Neural progenitor cell (in vitro differentiated cells): ENCODE data around the gene UNC5B. TPM values are rescaled to one million over a fixed set of nuclear protein-coding genes. Genes with fewer than 3 reads are reported as not detected.

Source experiments
- DNase-seq: peaks from one replicate; pipeline ENCODE4 v3.0.0-alpha.2; 2016; ENCODE audit warnings: low spot score
- H2AFZ ChIP-seq: fragments of 200-600 bp; sonication (generic); replicated peaks from 2 replicates; pipeline ENCODE4 v1.6.1; 2016; ENCODE audit warnings: antibody characterized with exemption
- H3F3A ChIP-seq: fragments of 200-600 bp; sonication (generic); 2 replicates; pipeline ENCODE4 v1.6.1; 2016; ENCODE audit warnings: antibody characterized with exemption, low read depth
- H3K27ac ChIP-seq: fragments of 200-600 bp; sonication (generic); 2 replicates; pipeline ENCODE4 v1.5.1; 2016; ENCODE audit warnings: mild to moderate bottlenecking
- H3K27me3 ChIP-seq: fragments of 200-600 bp; sonication (generic); 2 replicates; pipeline ENCODE4 v1.6.1; 2016; ENCODE audit warnings: mild to moderate bottlenecking, moderate library complexity
- H3K36me3 ChIP-seq: fragments of 200-600 bp; sonication (generic); 2 replicates; pipeline ENCODE4 v1.5.1; 2016
- H3K4me1 ChIP-seq: fragments of 200-600 bp; sonication (generic); 2 replicates; pipeline ENCODE4 v1.6.1; 2016; ENCODE audit warnings: mixed run types
- H3K4me2 ChIP-seq: fragments of 200-600 bp; sonication (generic); 2 replicates; pipeline ENCODE4 v1.6.1; 2016
- H3K4me3 ChIP-seq: fragments of 200-600 bp; sonication (generic); 2 replicates; pipeline ENCODE4 v1.5.1; 2016
- H3K79me2 ChIP-seq: fragments of 200-600 bp; sonication (generic); 2 replicates; pipeline ENCODE4 v1.6.1; 2016; ENCODE audit warnings: low read depth
- H3K9ac ChIP-seq: fragments of 200-600 bp; sonication (generic); 2 replicates; pipeline ENCODE4 v1.6.1; 2016
- H3K9me3 ChIP-seq: fragments of 200-600 bp; sonication (generic); 2 replicates; pipeline ENCODE4 v1.5.1; 2016; ENCODE audit warnings: low read depth
- H4K20me1 ChIP-seq: fragments of 200-600 bp; sonication (generic); 2 replicates; pipeline ENCODE4 v1.6.1; 2016; ENCODE audit warnings: low read depth
- H3K27ac Mint-ChIP-seq: 3 replicates; pipeline ENCODE4 v1.8.0; 2021; ENCODE audit warnings: mixed read lengths
- H3K27me3 Mint-ChIP-seq: 2 replicates; pipeline ENCODE4 v1.8.0; 2022; ENCODE audit warnings: low read depth, mild to moderate bottlenecking, inconsistent platforms, moderate library complexity, mixed read lengths; ENCODE audit not compliant: insufficient read depth
- H3K36me3 Mint-ChIP-seq: 3 replicates; pipeline ENCODE4 v1.8.0; 2021; ENCODE audit warnings: mixed read lengths
- H3K4me1 Mint-ChIP-seq: 3 replicates; pipeline ENCODE4 v1.8.0; 2021; ENCODE audit warnings: mixed read lengths
- H3K4me3 Mint-ChIP-seq: 3 replicates; pipeline ENCODE4 v1.8.0; 2021; ENCODE audit warnings: mild to moderate bottlenecking, moderate library complexity, mixed read lengths
- H3K9me3 Mint-ChIP-seq: 3 replicates; pipeline ENCODE4 v1.8.0; 2020; ENCODE audit warnings: mixed read lengths
- CTCF ChIP-seq: fragments of 200-600 bp; sonication (generic); IDR thresholded peaks from 2 replicates; pipeline ENCODE4 v1.5.1; 2017; ENCODE audit warnings: antibody characterized with exemption, mild to moderate bottlenecking
- EZH2 ChIP-seq: fragments of 200-600 bp; sonication (generic); IDR thresholded peaks from 2 replicates; pipeline ENCODE4 v1.6.1; 2017; ENCODE audit warnings: antibody characterized with exemption, mild to moderate bottlenecking, moderate library complexity
- EZH2phosphoT487 ChIP-seq: fragments of 200-600 bp; sonication (generic); IDR thresholded peaks from 2 replicates; pipeline ENCODE4 v1.6.1; 2017; ENCODE audit warnings: antibody characterized with exemption
- total RNA-seq: library from RNA; depleted of rRNA; stranded (reverse); fragments of >200 nt; gene quantifications from 2 replicates; pipeline ENCODE4 v1.2.3, GENCODE V29; 2015; ENCODE audit warnings: low replicate concordance

Gene UNC5B
- total RNA-seq, 1 donor from 2014 or later, result 3.3 TPM

- H3K27ac ChIP-seq, result peak overlapping the region; percentile 83
- peak; percentile 69 for DNase-seq
- peaks cover 41% of the 10 kb centered on the region for H3K4me1 Mint-ChIP-seq
Measured at GRCh38 chr10:71253981-71254818, 41.8 kb downstream of the UNC5B start.

GRCh38 chr10:71254834-71255549 is 42.6 kb downstream of the UNC5B start:
- DNase-seq, result no peak
- Histone ChIP-seq H4K20me1 (no peaks in the 10 kb centered on the region), H3K4me1 (peaks cover 54% of the 10 kb centered on the region), H3K79me2 (no peaks in the 10 kb centered on the region), H3K27me3 (no peaks in the 10 kb centered on the region), H3F3A (peaks cover 26% of the 10 kb centered on the region), H3K9ac (no peak overlapping the region), H3K36me3 (no peaks in the 10 kb centered on the region), H3K27ac (peak overlapping the region; percentile 67), H3K4me3 (no peak overlapping the region), H3K9me3 (no peaks in the 10 kb centered on the region), H3K4me2 (peak overlapping the region; percentile 53), H2AFZ (no peak overlapping the region)
- H3K4me3 Mint-ChIP-seq, result no peak overlapping the region
- TF ChIP-seq EZH2phosphoT487 (no peak), EZH2 (no peak), CTCF (no peak)
- H3K36me3 Mint-ChIP-seq, result no peaks in the 10 kb centered on the region
- peaks cover 2% of the 10 kb centered on the region for H3K27me3 Mint-ChIP-seq
- H3K4me1 Mint-ChIP-seq, result peaks cover 46% of the 10 kb centered on the region
- H3K9me3 Mint-ChIP-seq, result no peaks in the 10 kb centered on the region
- H3K27ac Mint-ChIP-seq, result peak overlapping the region; percentile 50

More at GRCh38 chr10:71253981-71254818, 41.8 kb downstream of the UNC5B start:
- Histone ChIP-seq H3F3A (peaks cover 22% of the 10 kb centered on the region), H3K79me2 (no peaks in the 10 kb centered on the region), H3K4me1 (peaks cover 49% of the 10 kb centered on the region), H3K9ac (no peak overlapping the region), H3K9me3 (no peaks in the 10 kb centered on the region), H3K36me3 (no peaks in the 10 kb centered on the region), H2AFZ (no peak overlapping the region), H3K4me3 (no peak overlapping the region), H3K27me3 (no peaks in the 10 kb centered on the region), H4K20me1 (no peaks in the 10 kb centered on the region), H3K4me2 (peak overlapping the region; percentile 53)
- H3K27me3 Mint-ChIP-seq, result no peaks in the 10 kb centered on the region
- no peaks in the 10 kb centered on the region for H3K36me3 Mint-ChIP-seq
- H3K4me3 Mint-ChIP-seq, result no peak overlapping the region
- no peak for TF ChIP-seq CTCF
- TF ChIP-seq EZH2phosphoT487, result no peak
- TF ChIP-seq EZH2, result no peak
- peak overlapping the region; percentile 76 for H3K27ac Mint-ChIP-seq
- H3K9me3 Mint-ChIP-seq, result no peaks in the 10 kb centered on the region

DNA sequence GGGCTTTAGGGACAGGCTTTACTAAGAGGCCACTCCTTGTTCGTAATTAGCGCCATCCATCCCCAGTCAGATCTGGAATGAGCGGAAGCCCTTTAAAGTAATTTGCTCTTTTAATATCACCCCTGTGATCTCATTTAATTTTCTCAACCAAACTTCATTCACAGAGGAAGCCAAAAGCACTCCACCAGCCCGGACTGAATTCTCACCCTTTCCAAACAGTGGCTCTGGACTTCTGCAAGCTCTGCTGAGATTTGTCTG is 43.1 kb downstream of the UNC5B start:
- H3K4me2 ChIP-seq, result peak overlapping the region; percentile 11
- H3K36me3 ChIP-seq, result no peaks in the 10 kb centered on the region
- no peak overlapping the region for H3K4me3 ChIP-seq
- no peaks in the 10 kb centered on the region for H4K20me1 ChIP-seq
- peaks cover 46% of the 10 kb centered on the region for H3K4me1 Mint-ChIP-seq
- no peak for DNase-seq
- H3K27me3 ChIP-seq, result no peaks in the 10 kb centered on the region
- peak overlapping the region; percentile 67 for H3K27ac ChIP-seq
- H3K27ac Mint-ChIP-seq, result peak overlapping the region; percentile 50
- H3K9me3 ChIP-seq, result no peaks in the 10 kb centered on the region
- H3K4me1 ChIP-seq, result peaks cover 59% of the 10 kb centered on the region
- peaks cover 2% of the 10 kb centered on the region for H3K27me3 Mint-ChIP-seq
- no peak overlapping the region for H3K9ac ChIP-seq
- no peak overlapping the region for H3K4me3 Mint-ChIP-seq
- peaks cover 26% of the 10 kb centered on the region for H3F3A ChIP-seq
- no peaks in the 10 kb centered on the region for H3K9me3 Mint-ChIP-seq
- no peaks in the 10 kb centered on the region for H3K79me2 ChIP-seq
- no peaks in the 10 kb centered on the region for H3K36me3 Mint-ChIP-seq
- no peak for TF ChIP-seq EZH2
- TF ChIP-seq CTCF, result no peak
- no peak for TF ChIP-seq EZH2phosphoT487
- H2AFZ ChIP-seq, result no peak overlapping the region
